Liver (tissue), 9 donors: Measurements from ENCODE around the gene PARD3B. TPM values are rescaled to one million over a fixed set of nuclear protein-coding genes. Genes with fewer than 3 reads are reported as not detected.

Source experiments
- DNase-seq: peaks from one replicate; pipeline ENCODE4 v3.0.0-alpha.2; 2017; ENCODE audit warnings: low spot score
- H3K27ac ChIP-seq, 2 donors: one replicate each; pipeline ENCODE4 v1.7.0; 2013; ENCODE audit warnings: inconsistent platforms in 2 of 2, low read length in 2 of 2, control low read depth in 1 of 2, low read depth in 1 of 2, mild to moderate bottlenecking in 1 of 2
- H3K27me3 ChIP-seq, 4 donors: one replicate each; pipeline versions ENCODE4 v1.6.1 to v1.7.0; 2013; ENCODE audit warnings: low read length in 3 of 4, inconsistent platforms in 1 of 4, mild to moderate bottlenecking in 1 of 4, moderate library complexity in 1 of 4; ENCODE audit not compliant: control insufficient read depth in 4 of 4, insufficient read depth in 4 of 4
- H3K36me3 ChIP-seq, 4 donors: one replicate each; pipeline versions ENCODE4 v1.6.1 to v1.7.0; 2013; ENCODE audit warnings: low read length in 3 of 4, mild to moderate bottlenecking in 3 of 4, low read depth in 1 of 4, moderate library complexity in 1 of 4; ENCODE audit not compliant: control insufficient read depth in 4 of 4, insufficient read depth in 3 of 4
- H3K4me1 ChIP-seq, 4 donors: one replicate each; pipeline versions ENCODE4 v1.6.1 to v1.7.0; 2013; ENCODE audit warnings: low read length in 3 of 4, mild to moderate bottlenecking in 3 of 4, moderate library complexity in 1 of 4; ENCODE audit not compliant: control insufficient read depth in 4 of 4, insufficient read depth in 4 of 4
- H3K4me3 ChIP-seq, 3 donors: one replicate each; pipeline versions ENCODE4 v1.6.1 to v1.7.0; 2013; ENCODE audit warnings: low read length in 3 of 3, control low read depth in 1 of 3, low read depth in 1 of 3, mild to moderate bottlenecking in 1 of 3
- H3K9ac ChIP-seq, 2 donors: one replicate each; pipeline ENCODE4 v1.7.0; 2013; ENCODE audit warnings: low read length in 2 of 2, mild to moderate bottlenecking in 2 of 2, moderate library complexity in 2 of 2, control low read depth in 1 of 2, low read depth in 1 of 2
- H3K9me3 ChIP-seq, 4 donors: one replicate each; pipeline versions ENCODE4 v1.6.1 to v1.7.0; 2013; ENCODE audit warnings: low read length in 3 of 4; ENCODE audit not compliant: control insufficient read depth in 4 of 4
- EGR1 ChIP-seq, 2 donors: IDR thresholded peaks; 2 replicates each; pipeline ENCODE4 v1.6.1; 2016 to 2018; ENCODE audit warnings: antibody characterized with exemption in 2 of 2, low read depth in 2 of 2
- FOXA1 ChIP-seq: IDR thresholded peaks from 2 replicates; pipeline ENCODE4 v1.6.1; 2016; ENCODE audit warnings: antibody characterized with exemption
- FOXA2 ChIP-seq: IDR thresholded peaks from 2 replicates; pipeline ENCODE4 v1.6.1; 2016; ENCODE audit warnings: antibody characterized with exemption
- GABPA ChIP-seq, 2 donors: IDR thresholded peaks in 1 of 2; conservative IDR thresholded peaks in 1 of 2; 2 replicates each; pipeline ENCODE4 v1.6.1; 2016; ENCODE audit warnings: antibody characterized with exemption in 2 of 2, mild to moderate bottlenecking in 1 of 2, moderate library complexity in 1 of 2
- HNF4A ChIP-seq, 2 donors: conservative IDR thresholded peaks; 2 replicates each; pipeline ENCODE4 v1.6.1; 2016; ENCODE audit warnings: antibody characterized with exemption in 2 of 2, mild to moderate bottlenecking in 2 of 2
- HNF4G ChIP-seq: IDR thresholded peaks from 2 replicates; pipeline ENCODE4 v1.6.1; 2016; ENCODE audit warnings: antibody characterized with exemption
- JUND ChIP-seq, 2 donors: IDR thresholded peaks; 2 replicates each; pipeline ENCODE4 v1.6.1; 2016; ENCODE audit warnings: antibody characterized with exemption in 2 of 2
- NR2F2 ChIP-seq: IDR thresholded peaks from 2 replicates; pipeline ENCODE4 v1.6.1; 2016; ENCODE audit warnings: antibody characterized with exemption
- RAD21 ChIP-seq, 2 donors: IDR thresholded peaks; 2 replicates each; pipeline ENCODE4 v1.6.1; 2016; ENCODE audit warnings: antibody characterized with exemption in 2 of 2, mild to moderate bottlenecking in 2 of 2
- RXRA ChIP-seq, 2 donors: IDR thresholded peaks; 2 replicates each; pipeline ENCODE4 v1.6.1; 2017 to 2018; ENCODE audit warnings: antibody characterized with exemption in 2 of 2, mild to moderate bottlenecking in 1 of 2
- SP1 ChIP-seq: IDR thresholded peaks from 2 replicates; pipeline ENCODE4 v1.6.1; 2018; ENCODE audit warnings: antibody characterized with exemption, mild to moderate bottlenecking
- TAF1 ChIP-seq: conservative IDR thresholded peaks from 2 replicates; pipeline ENCODE4 v1.6.1; 2016; ENCODE audit warnings: antibody characterized with exemption, mild to moderate bottlenecking
- YY1 ChIP-seq: IDR thresholded peaks from 2 replicates; pipeline ENCODE4 v1.6.1; 2016; ENCODE audit warnings: antibody characterized with exemption, mild to moderate bottlenecking
- WGBS: extraction: QIAGEN DNeasy Blood & Tissue Kit; methylation state at CpG from one replicate; pipeline ENCODE4 v1.1.7; 2013; 5-methylcytosine and 5-hydroxymethylcytosine counted together
- polyA plus RNA-seq, 2 donors: library from polyadenylated mRNA; stranded (reverse) in 1 of 2; unstranded in 1 of 2; fragments of 200-250 nt in 1 of 2; fragments of >200 nt in 1 of 2; fragmentation: Nextera tagmentation in 1 of 2; extraction: Ambion mirVana in 1 of 2; gene quantifications; one replicate each; pipeline versions ENCODE4 v1.2.1 to v1.2.3, GENCODE V29; 2013 to 2015
- total RNA-seq, 2 donors: library from RNA; depleted of rRNA; stranded (reverse); fragments of >200 nt; gene quantifications; one replicate each; pipeline ENCODE4 v1.2.3, GENCODE V29; 2014
- TF ChIP-seq, protein P1 (sequence below): fragments of 150-350 bp; IDR thresholded peaks from 2 replicates; pipeline ENCODE4 v1.5.1; 2017; ENCODE audit warnings: improper control_type of control experiment, low read depth, low read length; ENCODE audit not compliant: missing input control
- TF ChIP-seq, protein P2 (sequence below): IDR thresholded peaks from 2 replicates; pipeline ENCODE4 v1.6.1; 2016; ENCODE audit warnings: antibody characterized with exemption
- TF ChIP-seq, protein P3 (sequence below): IDR thresholded peaks from 2 replicates; pipeline ENCODE4 v1.6.1; 2016; ENCODE audit warnings: antibody characterized with exemption, mild to moderate bottlenecking
- TF ChIP-seq, protein P4 (sequence below): IDR thresholded peaks from 2 replicates; pipeline ENCODE4 v1.6.1; 2016; ENCODE audit warnings: antibody characterized with exemption
- TF ChIP-seq, protein P5 (sequence below): IDR thresholded peaks from 2 replicates; pipeline ENCODE4 v1.6.1; 2016; ENCODE audit warnings: antibody characterized with exemption
- donor health status: healthy.
- donor health status: healthy.
- donor health status: healthy.
- donor health status: healthy.
- donor health status: healthy.

The PARD3B gene
- total and polyA plus RNA-seq, 4 donors, result 1.1 to 10.3 (median 3.7) TPM

DNA sequence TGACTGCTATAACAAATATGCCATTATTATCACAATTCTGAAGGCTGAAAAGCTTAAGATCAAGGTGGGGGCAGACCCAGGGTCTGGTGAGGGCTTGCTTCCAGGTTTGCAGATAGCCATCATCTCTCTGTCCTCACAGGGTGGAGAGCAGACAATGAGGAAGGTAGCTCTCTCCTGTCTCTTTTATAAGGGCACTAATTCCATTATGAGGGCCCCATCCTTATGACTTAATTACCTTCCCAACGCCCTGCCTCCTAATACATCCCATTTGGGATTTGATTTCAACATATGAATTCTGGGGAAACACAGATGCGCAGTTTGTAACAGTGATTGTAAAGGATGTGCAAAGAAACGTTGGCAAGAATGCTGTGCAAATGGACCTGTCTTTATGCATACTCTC lies 44.8 kb downstream of the PARD3B start:
- Histone ChIP-seq H3K4me1 (no peaks in the 10 kb centered on the region), H3K4me3 (no peak overlapping the region), H3K27ac (no peak overlapping the region), H3K27me3 (no peaks in the 10 kb centered on the region), H3K9ac (no peak overlapping the region), H3K9me3 (peaks cover 0 to 3% (median 0%) of the 10 kb centered on the region in 4 donors), H3K36me3 (no peaks in the 10 kb centered on the region)
- DNase-seq, result no peak
- no peak for TF ChIP-seq YY1
- no peak for TF ChIP-seq SP1
- TF ChIP-seq TAF1, result no peak
- TF ChIP-seq, protein P1, sequence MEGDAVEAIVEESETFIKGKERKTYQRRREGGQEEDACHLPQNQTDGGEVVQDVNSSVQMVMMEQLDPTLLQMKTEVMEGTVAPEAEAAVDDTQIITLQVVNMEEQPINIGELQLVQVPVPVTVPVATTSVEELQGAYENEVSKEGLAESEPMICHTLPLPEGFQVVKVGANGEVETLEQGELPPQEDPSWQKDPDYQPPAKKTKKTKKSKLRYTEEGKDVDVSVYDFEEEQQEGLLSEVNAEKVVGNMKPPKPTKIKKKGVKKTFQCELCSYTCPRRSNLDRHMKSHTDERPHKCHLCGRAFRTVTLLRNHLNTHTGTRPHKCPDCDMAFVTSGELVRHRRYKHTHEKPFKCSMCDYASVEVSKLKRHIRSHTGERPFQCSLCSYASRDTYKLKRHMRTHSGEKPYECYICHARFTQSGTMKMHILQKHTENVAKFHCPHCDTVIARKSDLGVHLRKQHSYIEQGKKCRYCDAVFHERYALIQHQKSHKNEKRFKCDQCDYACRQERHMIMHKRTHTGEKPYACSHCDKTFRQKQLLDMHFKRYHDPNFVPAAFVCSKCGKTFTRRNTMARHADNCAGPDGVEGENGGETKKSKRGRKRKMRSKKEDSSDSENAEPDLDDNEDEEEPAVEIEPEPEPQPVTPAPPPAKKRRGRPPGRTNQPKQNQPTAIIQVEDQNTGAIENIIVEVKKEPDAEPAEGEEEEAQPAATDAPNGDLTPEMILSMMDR, result no peak
- TF ChIP-seq, protein P2, sequence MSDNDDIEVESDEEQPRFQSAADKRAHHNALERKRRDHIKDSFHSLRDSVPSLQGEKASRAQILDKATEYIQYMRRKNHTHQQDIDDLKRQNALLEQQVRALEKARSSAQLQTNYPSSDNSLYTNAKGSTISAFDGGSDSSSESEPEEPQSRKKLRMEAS, result no peak
- TF ChIP-seq FOXA2, result no peak
- TF ChIP-seq GABPA (IDR thresholded peaks at IDR 0.05 in 1 of 2, conservative IDR thresholded peaks at IDR 0.05 in 1 of 2), result no peak
- TF ChIP-seq JUND (IDR thresholded peaks at IDR 0.05), result no peak
- no peak for TF ChIP-seq HNF4A (conservative IDR thresholded peaks at IDR 0.05)
- no peak for TF ChIP-seq EGR1 (IDR thresholded peaks at IDR 0.05; ENCODE audit: low read depth in 2 of 2)
- TF ChIP-seq, protein P3, sequence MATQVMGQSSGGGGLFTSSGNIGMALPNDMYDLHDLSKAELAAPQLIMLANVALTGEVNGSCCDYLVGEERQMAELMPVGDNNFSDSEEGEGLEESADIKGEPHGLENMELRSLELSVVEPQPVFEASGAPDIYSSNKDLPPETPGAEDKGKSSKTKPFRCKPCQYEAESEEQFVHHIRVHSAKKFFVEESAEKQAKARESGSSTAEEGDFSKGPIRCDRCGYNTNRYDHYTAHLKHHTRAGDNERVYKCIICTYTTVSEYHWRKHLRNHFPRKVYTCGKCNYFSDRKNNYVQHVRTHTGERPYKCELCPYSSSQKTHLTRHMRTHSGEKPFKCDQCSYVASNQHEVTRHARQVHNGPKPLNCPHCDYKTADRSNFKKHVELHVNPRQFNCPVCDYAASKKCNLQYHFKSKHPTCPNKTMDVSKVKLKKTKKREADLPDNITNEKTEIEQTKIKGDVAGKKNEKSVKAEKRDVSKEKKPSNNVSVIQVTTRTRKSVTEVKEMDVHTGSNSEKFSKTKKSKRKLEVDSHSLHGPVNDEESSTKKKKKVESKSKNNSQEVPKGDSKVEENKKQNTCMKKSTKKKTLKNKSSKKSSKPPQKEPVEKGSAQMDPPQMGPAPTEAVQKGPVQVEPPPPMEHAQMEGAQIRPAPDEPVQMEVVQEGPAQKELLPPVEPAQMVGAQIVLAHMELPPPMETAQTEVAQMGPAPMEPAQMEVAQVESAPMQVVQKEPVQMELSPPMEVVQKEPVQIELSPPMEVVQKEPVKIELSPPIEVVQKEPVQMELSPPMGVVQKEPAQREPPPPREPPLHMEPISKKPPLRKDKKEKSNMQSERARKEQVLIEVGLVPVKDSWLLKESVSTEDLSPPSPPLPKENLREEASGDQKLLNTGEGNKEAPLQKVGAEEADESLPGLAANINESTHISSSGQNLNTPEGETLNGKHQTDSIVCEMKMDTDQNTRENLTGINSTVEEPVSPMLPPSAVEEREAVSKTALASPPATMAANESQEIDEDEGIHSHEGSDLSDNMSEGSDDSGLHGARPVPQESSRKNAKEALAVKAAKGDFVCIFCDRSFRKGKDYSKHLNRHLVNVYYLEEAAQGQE, result no peak
- no peak for TF ChIP-seq FOXA1
- TF ChIP-seq RXRA (IDR thresholded peaks at IDR 0.05), result no peak
- TF ChIP-seq NR2F2, result no peak
- TF ChIP-seq RAD21 (IDR thresholded peaks at IDR 0.05), result no peak
- no peak for TF ChIP-seq HNF4G
- TF ChIP-seq, protein P4, sequence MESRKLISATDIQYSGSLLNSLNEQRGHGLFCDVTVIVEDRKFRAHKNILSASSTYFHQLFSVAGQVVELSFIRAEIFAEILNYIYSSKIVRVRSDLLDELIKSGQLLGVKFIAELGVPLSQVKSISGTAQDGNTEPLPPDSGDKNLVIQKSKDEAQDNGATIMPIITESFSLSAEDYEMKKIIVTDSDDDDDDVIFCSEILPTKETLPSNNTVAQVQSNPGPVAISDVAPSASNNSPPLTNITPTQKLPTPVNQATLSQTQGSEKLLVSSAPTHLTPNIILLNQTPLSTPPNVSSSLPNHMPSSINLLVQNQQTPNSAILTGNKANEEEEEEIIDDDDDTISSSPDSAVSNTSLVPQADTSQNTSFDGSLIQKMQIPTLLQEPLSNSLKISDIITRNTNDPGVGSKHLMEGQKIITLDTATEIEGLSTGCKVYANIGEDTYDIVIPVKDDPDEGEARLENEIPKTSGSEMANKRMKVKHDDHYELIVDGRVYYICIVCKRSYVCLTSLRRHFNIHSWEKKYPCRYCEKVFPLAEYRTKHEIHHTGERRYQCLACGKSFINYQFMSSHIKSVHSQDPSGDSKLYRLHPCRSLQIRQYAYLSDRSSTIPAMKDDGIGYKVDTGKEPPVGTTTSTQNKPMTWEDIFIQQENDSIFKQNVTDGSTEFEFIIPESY, result no peak
- TF ChIP-seq, protein P5, sequence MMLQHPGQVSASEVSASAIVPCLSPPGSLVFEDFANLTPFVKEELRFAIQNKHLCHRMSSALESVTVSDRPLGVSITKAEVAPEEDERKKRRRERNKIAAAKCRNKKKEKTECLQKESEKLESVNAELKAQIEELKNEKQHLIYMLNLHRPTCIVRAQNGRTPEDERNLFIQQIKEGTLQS, result no peak
- WGBS, result 95% methylated on average over 3 of the region's 3 CpGs
